CD4-positive, alpha-beta T cell treated with Interleukin-4 for 1 hour (primary cell): Measurements from ENCODE around the gene C7orf25.

ENCODE experiments used
- DNase-seq, 2 donors: peaks; one replicate each; pipeline ENCODE4 v3.0.0-alpha.2; 2020 to 2022

The C7orf25 gene

GRCh38 chr7:42876182-42877068 lies 35.4 kb downstream of the C7orf25 start:
- DNase-seq = peak; percentile 45 to 50

GRCh38 chr7:42869131-42870020 lies 42.5 kb downstream of the C7orf25 start:
- no peak for DNase-seq

- no peak for DNase-seq
These were observed 43.4 kb downstream of the C7orf25 start for GRCh38 chr7:42868480-42868879.
